Measurements from ENCODE around the gene PRRT3.

- TF ChIP-seq EZH2 (IDR thresholded peaks at IDR 0.05) (no peak), POLR2AphosphoS5 (IDR thresholded peaks at IDR 0.05; ENCODE audit: borderline replicate concordance, low read depth, low read length) (no peak), FOXP2 (optimal IDR thresholded peaks at IDR 0.05; ENCODE audit: control extremely low read depth, extremely low read length, insufficient read depth) (no peak)
Measured at GRCh38 chr3:9928158-9928557, 24.1 kb downstream of the PRRT3 start.

Data from SK-N-MC (cell line).